Activated T-cell treated with anti-CD3 and anti-CD28 coated beads for 4 hours (primary cell): ENCODE data around the gene CYP2A6.

ENCODE experiments used
- DNase-seq: peaks from one replicate; pipeline ENCODE4 v3.0.0-alpha.2; 2020

Gene CYP2A6

GRCh38 chr19:40801426-40802299, 48.6 kb downstream of the CYP2A6 start:
- DNase-seq = no peak

GRCh38 chr19:40800997-40801377, 49.3 kb downstream of the CYP2A6 start:
- no peak for DNase-seq

- DNase-seq = no peak
Measured at GRCh38 chr19:40800339-40800996, 49.8 kb downstream of the CYP2A6 start.

- DNase-seq = no peak
Measured at GRCh38 chr19:40799558-40800338, 50.5 kb downstream of the CYP2A6 start.

GRCh38 chr19:40798683-40799557, 51.3 kb downstream of the CYP2A6 start, which contains the start of gene EGLN2:
EGLN2 (plus strand) TSS chr19:40799191; CDS start chr19:40800573, 1,382 bp downstream.
- DNase-seq = peak; percentile 100

- DNase-seq = no peak
Measured at GRCh38 chr19:40797963-40798682, 52.1 kb downstream of the CYP2A6 start.

GRCh38 chr19:40797166-40797962, 52.9 kb downstream of the CYP2A6 start:
- no peak for DNase-seq
